ENCODE measurements around the gene SLC35F1. TPM values are rescaled to one million over a fixed set of nuclear protein-coding genes. Genes with fewer than 3 reads are reported as not detected.
A peak's percentile ranks its signal among the peaks of the same experiment; 100 is the strongest.
"Not testable (repeated sequence)": the region's sequence is repeated elsewhere in the genome, so short reads cannot be mapped to it uniquely, and the experiment has no call there.

Gene SLC35F1
- total RNA-seq, 2 donors from 2014 or later: not detected

GRCh38 chr6:117933471-117933870 is 26.4 kb downstream of the SLC35F1 start:
- peaks cover 3% of the 10 kb centered on the region for H3K9me3 Mint-ChIP-seq
- no peaks in the 10 kb centered on the region for H3K4me1 Mint-ChIP-seq (ENCODE audit: low read depth in 2 of 2)
- H3K27ac Mint-ChIP-seq: no peak overlapping the region
- H3K4me3 Mint-ChIP-seq: no peak overlapping the region
- H3K27me3 Mint-ChIP-seq: peaks cover 5 to 8% of the 10 kb centered on the region in 2 donors
- H3K36me3 Mint-ChIP-seq: peaks cover 5% of the 10 kb centered on the region
- DNase-seq (ENCODE audit: low spot score) (no peak), ATAC-seq (no peak)

- H3K9me3 Mint-ChIP-seq: no peaks in the 10 kb centered on the region
- ATAC-seq (no peak), DNase-seq (ENCODE audit: low spot score) (no peak)
- no peak overlapping the region for H3K4me3 Mint-ChIP-seq
- H3K36me3 Mint-ChIP-seq: no peaks in the 10 kb centered on the region
- no peak overlapping the region for H3K27ac Mint-ChIP-seq
- no peaks in the 10 kb centered on the region for H3K4me1 Mint-ChIP-seq (ENCODE audit: low read depth in 2 of 2)
- H3K27me3 Mint-ChIP-seq: peaks cover 8 to 10% of the 10 kb centered on the region in 2 donors
These were observed 31.4 kb downstream of the SLC35F1 start for GRCh38 chr6:117938311-117938995.

- Mint-ChIP-seq H3K36me3 (no peaks in the 10 kb centered on the region), H3K4me1 (ENCODE audit: low read depth in 2 of 2) (no peaks in the 10 kb centered on the region), H3K9me3 (no peaks in the 10 kb centered on the region), H3K27ac (no peak overlapping the region), H3K4me3 (no peak overlapping the region), H3K27me3 (peaks cover 0 to 5% of the 10 kb centered on the region in 2 donors)
- no peak for ATAC-seq
- no peak for DNase-seq (ENCODE audit: low spot score)
These were observed 40.2 kb downstream of the SLC35F1 start for GRCh38 chr6:117947234-117947633.

- Mint-ChIP-seq H3K27ac (no peak overlapping the region), H3K27me3 (peaks cover 2 to 5% of the 10 kb centered on the region in 2 donors), H3K4me3 (no peak overlapping the region), H3K9me3 (no peaks in the 10 kb centered on the region), H3K36me3 (no peaks in the 10 kb centered on the region), H3K4me1 (ENCODE audit: low read depth in 2 of 2) (no peaks in the 10 kb centered on the region)
- ATAC-seq (no peak), DNase-seq (ENCODE audit: low spot score) (no peak)
These were observed 44.7 kb downstream of the SLC35F1 start for GRCh38 chr6:117951783-117952182.

GRCh38 chr6:117955684-117956256 is 48.7 kb downstream of the SLC35F1 start:
- no peak overlapping the region for H3K4me3 Mint-ChIP-seq
- ATAC-seq: peak in 1 of 2 donors; percentile 32

GRCh38 chr6:117956386-117956785 is 49.3 kb downstream of the SLC35F1 start:
- ATAC-seq (no peak), DNase-seq (ENCODE audit: low spot score) (no peak)
- no peak overlapping the region for H3K4me3 Mint-ChIP-seq
- H3K27me3 Mint-ChIP-seq: peaks cover 5 to 9% of the 10 kb centered on the region in 2 donors
- H3K36me3 Mint-ChIP-seq: no peaks in the 10 kb centered on the region
- no peak overlapping the region for H3K27ac Mint-ChIP-seq
- H3K4me1 Mint-ChIP-seq (ENCODE audit: low read depth in 2 of 2): no peaks in the 10 kb centered on the region
- no peaks in the 10 kb centered on the region for H3K9me3 Mint-ChIP-seq

More at GRCh38 chr6:117955684-117956256, 48.7 kb downstream of the SLC35F1 start:
- Mint-ChIP-seq H3K36me3 (no peaks in the 10 kb centered on the region), H3K4me1 (ENCODE audit: low read depth in 2 of 2) (no peaks in the 10 kb centered on the region), H3K27me3 (peaks cover 5 to 12% of the 10 kb centered on the region in 2 donors), H3K9me3 (no peaks in the 10 kb centered on the region), H3K27ac (no peak overlapping the region)
- no peak for DNase-seq (ENCODE audit: low spot score)

GRCh38 chr6:117958536-117958935 is 51.5 kb downstream of the SLC35F1 start:
- no peaks in the 10 kb centered on the region for H3K4me1 Mint-ChIP-seq (ENCODE audit: low read depth in 2 of 2)
- no peak for ATAC-seq
- H3K36me3 Mint-ChIP-seq: no peaks in the 10 kb centered on the region
- DNase-seq (ENCODE audit: low spot score): no peak
- no peaks in the 10 kb centered on the region for H3K9me3 Mint-ChIP-seq
- no peak overlapping the region for H3K4me3 Mint-ChIP-seq
- H3K27ac Mint-ChIP-seq: no peak overlapping the region
- peaks cover 5 to 9% of the 10 kb centered on the region in 2 donors for H3K27me3 Mint-ChIP-seq

GRCh38 chr6:117960877-117961276 is 53.8 kb downstream of the SLC35F1 start:
- H3K36me3 Mint-ChIP-seq: peaks cover 6% of the 10 kb centered on the region
- no peaks in the 10 kb centered on the region for H3K4me1 Mint-ChIP-seq (ENCODE audit: low read depth in 2 of 2)
- no peak overlapping the region for H3K27ac Mint-ChIP-seq
- H3K4me3 Mint-ChIP-seq: no peak overlapping the region
- H3K27me3 Mint-ChIP-seq: peaks cover 2 to 20% of the 10 kb centered on the region in 2 donors
- no peaks in the 10 kb centered on the region for H3K9me3 Mint-ChIP-seq
- ATAC-seq (no peak), DNase-seq (ENCODE audit: low spot score) (no peak)

- H3K4me3 Mint-ChIP-seq: no peak overlapping the region
- H3K36me3 Mint-ChIP-seq: peaks cover 6% of the 10 kb centered on the region
- no peak for ATAC-seq
- no peak for DNase-seq (ENCODE audit: low spot score)
- no peak overlapping the region for H3K27ac Mint-ChIP-seq
- H3K4me1 Mint-ChIP-seq (ENCODE audit: low read depth in 2 of 2): no peaks in the 10 kb centered on the region
- H3K27me3 Mint-ChIP-seq: peaks cover 2 to 20% of the 10 kb centered on the region in 2 donors
- H3K9me3 Mint-ChIP-seq: no peaks in the 10 kb centered on the region
These were observed 54.2 kb downstream of the SLC35F1 start for GRCh38 chr6:117961301-117961700.

GRCh38 chr6:117965763-117966162 is 58.7 kb downstream of the SLC35F1 start:
- H3K9me3 Mint-ChIP-seq; ATAC-seq; DNase-seq (ENCODE audit: low spot score); H3K36me3 Mint-ChIP-seq; H3K4me3 Mint-ChIP-seq; H3K4me1 Mint-ChIP-seq (ENCODE audit: low read depth in 2 of 2); H3K27ac Mint-ChIP-seq: not testable (repeated sequence)
- peaks cover 2 to 14% of the 10 kb centered on the region in 2 donors for H3K27me3 Mint-ChIP-seq

GRCh38 chr6:117971637-117972036 is 64.6 kb downstream of the SLC35F1 start:
- Mint-ChIP-seq H3K9me3 (no peaks in the 10 kb centered on the region), H3K27ac (no peak overlapping the region), H3K4me3 (no peak overlapping the region)

GRCh38 chr6:117974914-117975627 is 68.0 kb downstream of the SLC35F1 start:
- ATAC-seq (no peak), DNase-seq (ENCODE audit: low spot score) (no peak)
- Mint-ChIP-seq H3K27me3 (peaks cover 9 to 12% of the 10 kb centered on the region in 2 donors), H3K9me3 (no peaks in the 10 kb centered on the region), H3K36me3 (no peaks in the 10 kb centered on the region), H3K27ac (no peak overlapping the region), H3K4me3 (no peak overlapping the region), H3K4me1 (ENCODE audit: low read depth in 2 of 2) (no peaks in the 10 kb centered on the region)

More at GRCh38 chr6:117971637-117972036, 64.6 kb downstream of the SLC35F1 start:
- H3K27me3 Mint-ChIP-seq: peaks cover 0 to 5% of the 10 kb centered on the region in 2 donors
- H3K4me1 Mint-ChIP-seq (ENCODE audit: low read depth in 2 of 2): no peaks in the 10 kb centered on the region
- DNase-seq (ENCODE audit: low spot score) (no peak), ATAC-seq (no peak)
- no peaks in the 10 kb centered on the region for H3K36me3 Mint-ChIP-seq

- Mint-ChIP-seq H3K4me3 (no peak overlapping the region), H3K27me3 (peaks cover 12 to 21% of the 10 kb centered on the region in 2 donors)
- ATAC-seq: no peak
These were observed 69.1 kb downstream of the SLC35F1 start for GRCh38 chr6:117976030-117976651.

GRCh38 chr6:117985916-117986315 is 78.9 kb downstream of the SLC35F1 start:
- Mint-ChIP-seq H3K27me3 (peaks cover 12 to 28% of the 10 kb centered on the region in 2 donors), H3K27ac (no peak overlapping the region), H3K36me3 (no peaks in the 10 kb centered on the region), H3K4me3 (no peak overlapping the region), H3K9me3 (no peaks in the 10 kb centered on the region), H3K4me1 (ENCODE audit: low read depth in 2 of 2) (no peaks in the 10 kb centered on the region)
- no peak for ATAC-seq
- no peak for DNase-seq (ENCODE audit: low spot score)

More at GRCh38 chr6:117976030-117976651, 69.1 kb downstream of the SLC35F1 start:
- no peak overlapping the region for H3K27ac Mint-ChIP-seq
- no peak for DNase-seq (ENCODE audit: low spot score)
- H3K4me1 Mint-ChIP-seq (ENCODE audit: low read depth in 2 of 2): no peaks in the 10 kb centered on the region
- no peaks in the 10 kb centered on the region for H3K36me3 Mint-ChIP-seq
- no peaks in the 10 kb centered on the region for H3K9me3 Mint-ChIP-seq

Measured in natural killer cell treated with Interleukin-12 subunit alpha and Interleukin-12 subunit beta and Interleukin-15 and Interleukin-18, amount 100 ng/mL, for 72 hours (primary cell).